ENCODE results near the gene TDRD9. TPM values are rescaled to one million over a fixed set of nuclear protein-coding genes. Genes with fewer than 3 reads are reported as not detected.
"Not testable (repeated sequence)": the region's sequence is repeated elsewhere in the genome, so short reads cannot be mapped to it uniquely, and the experiment has no call there.

TDRD9 gene
- total RNA-seq, 1 experiment from 2014 or later = not detected

DNA sequence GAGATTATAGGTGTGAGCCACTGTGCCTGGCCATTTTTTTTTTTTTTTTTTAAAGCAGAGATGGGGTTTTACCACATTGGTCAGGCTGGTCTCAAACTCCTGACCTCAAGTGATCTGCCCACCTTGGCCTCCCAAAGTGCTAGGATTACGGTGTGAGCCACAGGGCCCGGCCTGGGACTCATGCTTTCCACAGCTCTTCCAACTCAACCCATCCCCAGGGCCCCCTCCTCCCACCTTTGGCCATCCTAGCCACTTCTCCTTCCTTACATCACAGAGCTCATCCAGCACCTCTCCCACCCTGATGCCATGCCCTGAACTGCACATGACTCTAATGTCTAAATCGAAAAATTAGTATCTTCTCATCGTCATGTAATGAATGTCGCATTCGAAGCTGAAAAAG, 12.6 kb upstream of the TDRD9 start:
- no peak for DNase-seq (ENCODE audit: low spot score)
- in situ Hi-C loops (cut with HindIII; ENCODE audit: low sequenced_read_pairs) = no loop called here

DNA sequence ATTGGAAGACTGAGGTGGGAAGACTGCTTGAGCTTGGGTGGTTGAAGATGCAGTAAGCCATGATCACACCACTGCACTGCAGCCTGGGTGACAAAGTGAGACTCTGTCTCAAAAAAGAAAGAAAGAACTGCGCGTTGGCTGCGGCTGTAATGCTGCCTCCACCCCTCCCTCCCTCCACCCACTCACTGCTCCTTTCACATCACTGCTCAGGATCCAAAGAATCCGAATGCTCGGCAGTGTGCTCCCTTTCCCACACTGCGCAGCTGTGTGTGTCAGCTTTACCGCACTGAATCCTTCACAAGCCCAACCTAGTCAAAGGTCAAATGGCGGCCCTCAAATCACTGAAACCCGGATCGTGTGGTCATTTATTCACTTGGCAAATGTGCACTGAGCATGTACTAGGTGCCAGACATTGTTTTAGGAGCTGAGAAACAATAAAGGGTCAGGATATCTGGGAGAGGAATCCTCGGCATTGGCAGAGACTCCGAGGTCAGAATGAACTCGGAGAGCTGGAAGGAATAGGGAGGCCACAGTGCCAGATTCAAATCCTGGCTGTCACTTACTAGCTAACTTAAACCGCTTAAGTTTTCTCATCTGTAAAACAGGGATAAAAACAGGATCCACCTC, 11.5 kb upstream of the TDRD9 start:
- in situ Hi-C loops (cut with HindIII; ENCODE audit: low sequenced_read_pairs) = no loop called here
- DNase-seq (ENCODE audit: low spot score) = no peak

DNA sequence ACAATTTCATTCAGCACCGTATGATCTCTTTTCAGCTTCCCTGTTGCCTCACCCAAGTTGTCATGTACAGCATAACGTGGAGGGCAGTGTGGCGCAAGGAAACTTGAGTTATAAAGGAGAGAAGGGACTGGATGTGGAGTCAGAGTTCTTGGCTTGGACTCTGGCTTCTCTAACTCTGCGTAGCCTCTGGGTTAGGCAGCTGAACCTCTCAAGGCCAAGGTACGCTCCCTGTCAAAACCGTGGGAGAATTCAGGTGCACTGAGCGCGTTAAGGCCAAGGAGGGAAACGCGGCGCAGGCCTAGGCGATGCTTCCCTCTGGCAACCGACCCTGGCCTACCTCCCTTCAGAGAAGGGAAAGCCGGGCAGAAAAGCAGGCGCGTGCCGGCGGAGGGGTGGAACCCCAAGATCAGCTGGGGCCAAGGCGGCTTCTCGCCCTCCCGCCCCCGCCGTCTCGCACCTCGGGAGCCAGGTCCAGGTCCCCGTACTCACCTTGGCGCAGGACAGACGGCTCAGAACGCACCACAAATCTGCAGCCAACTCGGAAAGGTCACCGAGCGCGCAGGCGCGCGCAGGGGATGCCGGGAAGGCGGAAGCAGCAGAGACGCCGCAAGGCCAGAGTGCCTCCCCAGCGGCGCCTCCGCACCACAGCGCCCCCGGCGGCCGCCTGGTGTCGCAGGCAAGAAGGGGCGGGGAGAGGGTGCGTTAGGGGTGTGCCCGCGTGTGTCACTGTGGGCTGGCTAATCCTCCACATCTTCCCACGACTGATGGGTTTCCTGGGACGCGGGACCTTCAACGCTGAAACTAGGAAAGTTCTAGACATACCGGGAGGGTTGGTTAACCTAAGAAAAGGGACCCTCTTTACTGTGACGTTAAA, 7.0 kb upstream of the TDRD9 start:
- peak; percentile 88 for DNase-seq (ENCODE audit: low spot score)
- in situ Hi-C loops (cut with HindIII; ENCODE audit: low sequenced_read_pairs) = no loop called here

DNA sequence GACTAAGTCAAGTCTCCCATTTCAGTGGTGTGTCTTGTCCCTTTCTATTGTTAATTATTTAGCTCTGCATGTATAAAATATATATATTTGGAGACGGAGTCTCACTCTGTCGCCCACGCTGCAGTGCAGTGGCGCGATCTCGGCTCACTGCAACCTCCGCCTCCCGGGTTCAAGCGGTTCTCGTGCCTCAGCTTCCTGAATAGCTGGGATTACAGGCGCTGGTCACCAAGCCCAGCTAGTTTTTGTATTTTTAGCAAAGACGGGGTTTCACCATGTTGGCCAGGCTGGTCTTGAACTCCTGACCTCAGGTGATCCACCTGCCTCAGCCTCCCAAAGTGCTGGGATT, 6.4 kb upstream of the TDRD9 start:
- DNase-seq (ENCODE audit: low spot score); in situ Hi-C loops (cut with HindIII; ENCODE audit: low sequenced_read_pairs): not testable (repeated sequence)

DNA sequence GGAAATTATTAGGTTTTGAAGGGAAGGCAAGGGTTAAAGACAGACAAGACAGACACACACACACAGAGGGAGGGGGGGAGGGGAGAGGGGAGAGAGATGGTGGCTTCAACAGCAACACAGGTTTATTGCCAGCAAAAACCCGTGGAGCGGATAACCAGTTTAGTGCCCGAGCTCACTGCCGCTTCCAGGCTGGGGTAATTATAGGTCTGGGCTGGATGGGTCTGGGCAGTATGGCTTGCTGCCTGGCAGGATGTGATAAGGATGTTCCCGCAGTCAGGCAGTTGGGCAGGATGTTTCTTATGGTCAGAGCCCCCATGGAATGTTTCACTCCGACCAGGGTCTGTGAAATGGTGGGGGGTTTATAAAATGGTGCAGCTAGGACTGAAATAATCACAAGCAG, 4.4 kb upstream of the TDRD9 start:
- DNase-seq (ENCODE audit: low spot score) = no peak
- in situ Hi-C loops (cut with HindIII; ENCODE audit: low sequenced_read_pairs) = no loop called here

DNA sequence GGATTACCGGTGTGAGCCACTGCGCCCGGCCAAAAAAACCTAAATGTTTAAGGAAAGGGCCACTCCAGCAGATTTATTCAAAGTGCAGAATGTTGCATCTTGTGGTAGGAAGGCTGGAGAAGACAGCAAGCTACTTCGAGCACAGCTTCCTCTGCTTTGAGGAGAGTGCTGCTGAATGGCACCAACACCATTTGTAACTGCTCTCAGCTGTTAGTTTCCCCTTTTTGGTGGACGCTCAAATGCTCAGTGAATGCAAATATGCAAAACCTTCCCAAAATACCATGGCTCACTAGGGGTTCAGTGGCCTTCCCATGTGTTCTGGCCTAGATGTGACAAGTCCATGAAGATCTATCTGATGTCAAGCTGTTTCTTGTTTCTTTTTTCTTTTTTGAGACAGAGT, 2.9 kb upstream of the TDRD9 start:
- DNase-seq (ENCODE audit: low spot score) = no peak
- in situ Hi-C loops (cut with HindIII; ENCODE audit: low sequenced_read_pairs) = loop anchor here (25.0 kb wide), 1 partner anchor 112 kb away; no protein-coding TSS in a partner anchor

DNA sequence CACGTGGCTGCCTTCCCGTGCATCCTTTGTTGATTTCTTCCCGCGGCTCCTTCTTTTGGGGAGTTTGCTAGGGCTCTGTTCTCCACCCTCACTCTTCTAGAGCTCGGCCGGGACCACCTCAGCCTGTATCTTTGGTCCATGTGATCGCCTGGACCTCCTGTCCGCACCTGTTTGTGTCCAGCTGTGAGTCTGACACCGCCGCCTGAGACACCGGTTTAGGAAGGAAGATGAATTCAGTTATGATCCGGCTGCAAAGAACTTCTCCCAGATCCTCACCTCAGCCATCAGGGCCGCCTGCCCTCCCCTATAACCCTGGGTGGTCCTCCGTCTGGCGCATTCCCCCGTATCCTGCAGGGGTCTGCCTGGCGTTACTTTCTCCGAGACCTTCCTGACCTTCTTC, 690 bp upstream of the TDRD9 start:
- in situ Hi-C loops (cut with HindIII; ENCODE audit: low sequenced_read_pairs) = loop anchor here (25.0 kb wide), 1 partner anchor 110 kb away; no protein-coding TSS in a partner anchor
- DNase-seq (ENCODE audit: low spot score) = no peak

DNA sequence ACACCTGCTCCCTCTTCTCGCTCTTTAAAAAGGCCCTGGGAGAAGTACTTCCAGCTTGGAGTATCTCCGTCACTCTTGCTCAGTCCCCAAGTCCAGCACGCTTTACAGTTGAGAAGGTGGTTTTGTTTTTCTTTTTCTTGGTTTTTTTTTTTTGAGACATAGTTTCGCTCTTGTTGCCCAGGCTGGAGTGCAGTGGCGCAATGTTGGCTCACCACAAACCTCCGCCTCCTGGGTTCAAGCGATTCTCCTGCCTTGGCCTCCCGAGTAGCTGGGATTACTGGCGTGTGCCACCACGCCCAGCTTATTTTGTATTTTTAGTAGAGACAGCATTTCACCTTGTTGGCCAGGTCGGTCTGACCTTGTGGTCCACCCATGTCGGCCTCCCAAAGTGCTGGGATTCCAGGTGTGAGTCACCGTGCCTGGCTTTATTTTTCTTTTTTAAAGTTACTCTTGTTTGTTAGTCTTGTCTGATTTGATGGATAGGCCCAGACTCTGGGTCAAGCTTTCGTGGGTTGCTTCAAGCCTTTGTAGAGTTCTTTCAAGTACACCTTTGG, 1.9 kb downstream of the TDRD9 start:
- no peak for DNase-seq (ENCODE audit: low spot score)
- in situ Hi-C loops (cut with HindIII; ENCODE audit: low sequenced_read_pairs) = loop anchor here (25.0 kb wide), 1 partner anchor 107 kb away; no protein-coding TSS in a partner anchor

DNA sequence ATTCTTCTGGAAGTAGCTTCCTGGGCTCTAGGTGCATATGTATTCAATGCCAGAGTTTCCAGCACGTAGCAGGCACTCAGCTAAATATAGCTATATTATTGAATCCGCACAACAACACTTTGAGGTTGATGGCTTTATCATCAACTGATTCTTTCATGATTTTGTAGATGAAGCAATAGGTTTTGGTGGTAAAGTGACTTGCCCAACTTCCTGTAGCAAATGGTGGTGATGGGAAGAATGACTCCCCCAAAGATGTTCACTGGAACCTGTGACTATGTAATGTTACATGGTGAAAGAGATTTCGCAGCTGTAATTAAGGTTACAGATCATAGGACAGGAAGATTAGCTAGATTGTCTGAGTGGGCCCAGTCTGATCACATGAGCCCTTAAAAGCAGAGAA, 3.2 kb downstream of the TDRD9 start:
- in situ Hi-C loops (cut with HindIII; ENCODE audit: low sequenced_read_pairs) = loop anchor here (25.0 kb wide), 1 partner anchor 106 kb away; no protein-coding TSS in a partner anchor
- no peak for DNase-seq (ENCODE audit: low spot score)

DNA sequence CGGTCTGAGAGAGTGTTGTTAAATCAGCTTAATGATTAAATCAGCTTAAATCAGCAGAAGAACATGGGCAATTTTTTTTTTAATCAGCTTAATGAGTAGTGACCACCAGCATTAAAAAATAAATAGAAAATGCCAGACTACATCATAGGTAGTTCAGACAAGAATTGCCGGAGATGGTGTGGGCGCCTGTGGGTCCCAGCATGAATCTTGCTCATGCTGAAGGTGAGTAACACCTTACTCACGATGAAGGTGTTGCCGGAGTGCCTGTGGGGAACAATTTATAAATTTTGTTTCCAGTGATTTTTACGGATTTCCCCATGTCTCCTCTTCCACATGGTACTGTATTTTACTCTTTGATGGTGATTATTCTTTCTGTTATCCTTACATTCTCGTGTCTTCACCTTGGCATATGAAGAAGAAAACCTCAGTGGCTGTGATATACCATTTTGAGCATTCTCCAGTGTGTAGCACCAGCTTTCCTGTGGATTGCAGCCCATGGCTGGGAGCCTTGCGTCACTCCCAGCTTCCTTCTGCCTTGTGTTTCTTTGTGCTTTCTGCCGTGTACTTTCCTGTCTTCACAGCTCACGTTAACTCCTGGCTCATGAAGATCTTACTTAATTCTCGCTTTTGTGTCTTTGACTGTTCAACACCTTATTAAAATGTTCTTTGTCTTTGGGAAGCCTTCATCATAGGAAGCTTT, 4.7 kb downstream of the TDRD9 start:
- DNase-seq (ENCODE audit: low spot score) = no peak
- in situ Hi-C loops (cut with HindIII; ENCODE audit: low sequenced_read_pairs) = loop anchor here (25.0 kb wide), 1 partner anchor 104 kb away; no protein-coding TSS in a partner anchor

DNA sequence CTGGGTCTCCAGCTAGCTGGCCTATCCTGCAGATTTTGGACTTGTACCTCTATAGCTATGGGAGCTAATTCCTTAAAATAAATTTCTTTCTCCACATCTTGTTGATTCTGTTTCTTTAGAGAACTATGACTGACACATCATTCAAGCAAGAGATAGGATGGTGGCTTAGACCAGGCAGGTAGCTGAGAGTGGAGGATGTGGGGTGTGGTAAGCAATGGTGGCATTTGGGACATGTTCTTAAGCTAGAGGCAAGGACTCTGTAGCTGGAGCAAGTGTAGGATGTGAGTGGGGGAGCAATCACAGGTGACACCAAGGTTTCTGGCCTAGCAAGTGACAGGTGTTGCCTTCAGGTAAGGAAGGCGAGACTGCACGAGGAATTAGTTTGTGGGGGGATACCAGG, 6.8 kb downstream of the TDRD9 start:
- in situ Hi-C loops (cut with HindIII; ENCODE audit: low sequenced_read_pairs) = loop anchor here (25.0 kb wide), 1 partner anchor 102 kb away; no protein-coding TSS in a partner anchor
- no peak for DNase-seq (ENCODE audit: low spot score)

DNA sequence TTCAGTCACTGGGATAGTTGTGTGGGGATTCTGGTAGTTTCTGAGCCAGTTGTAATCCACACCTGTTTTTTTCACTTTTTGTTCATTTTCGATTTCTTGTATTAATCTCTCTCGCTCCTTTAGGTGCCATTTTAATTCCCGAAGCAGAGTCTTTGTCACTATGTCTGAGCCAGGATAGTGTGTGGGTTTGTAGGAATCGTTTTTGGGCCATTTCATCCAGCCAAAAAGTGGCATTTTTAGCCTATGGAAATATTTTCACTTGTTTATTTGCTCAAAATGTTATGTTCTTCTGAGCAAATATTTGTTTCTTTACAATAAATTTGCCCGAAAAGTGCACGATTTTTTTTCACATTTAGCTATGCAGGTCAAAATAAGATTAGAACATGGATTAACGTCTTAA, 13.2 kb downstream of the TDRD9 start:
- in situ Hi-C loops (cut with HindIII; ENCODE audit: low sequenced_read_pairs) = loop anchor here (25.0 kb wide), 1 partner anchor 96 kb away; no protein-coding TSS in a partner anchor
- DNase-seq (ENCODE audit: low spot score) = no peak

DNA sequence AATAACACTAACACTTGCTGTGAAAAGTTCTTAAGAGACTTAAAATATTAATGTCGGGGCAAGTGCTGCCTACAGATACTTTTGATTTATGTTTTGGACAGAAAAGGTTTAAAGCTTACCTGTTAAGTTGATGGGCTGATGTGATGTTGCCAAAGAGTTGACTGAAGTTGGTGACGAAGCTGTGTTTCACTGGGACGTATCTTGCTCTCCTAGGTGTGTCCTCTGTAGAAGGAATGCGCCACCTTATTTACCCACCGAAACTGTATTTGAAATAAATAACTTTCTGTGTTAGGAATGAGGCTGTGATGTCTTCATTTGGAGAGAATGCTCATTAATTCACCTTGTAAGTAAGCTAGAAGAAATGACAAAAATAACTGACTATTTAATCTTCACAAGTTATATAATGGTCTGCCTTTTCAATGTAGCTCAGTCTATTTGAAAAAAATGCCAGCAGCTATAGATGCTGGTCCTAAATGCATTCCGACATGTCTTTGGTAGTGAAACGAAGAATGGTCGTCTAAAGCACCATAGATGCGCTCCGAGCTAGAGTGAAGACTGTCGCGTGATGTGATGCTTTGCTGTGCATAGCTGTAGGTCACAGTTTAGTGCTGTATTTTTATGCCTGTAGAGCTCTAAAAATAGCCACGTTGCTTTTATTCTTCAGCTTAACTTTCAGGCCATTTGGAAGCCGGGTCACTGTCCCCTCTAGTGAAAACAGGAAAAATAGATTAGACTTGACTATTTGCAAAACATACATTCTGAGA, 13.9 kb downstream of the TDRD9 start, which contains the start of gene RD3L:
Gene RD3L, minus strand, starts transcription at position 557 of the 764 bp plus-strand sequence. CDS start 834 bp downstream, outside the sequence.
- no peak for DNase-seq (ENCODE audit: low spot score)
- in situ Hi-C loops (cut with HindIII; ENCODE audit: low sequenced_read_pairs) = loop anchor here (25.0 kb wide), 1 partner anchor 95 kb away; no protein-coding TSS in a partner anchor

DNA sequence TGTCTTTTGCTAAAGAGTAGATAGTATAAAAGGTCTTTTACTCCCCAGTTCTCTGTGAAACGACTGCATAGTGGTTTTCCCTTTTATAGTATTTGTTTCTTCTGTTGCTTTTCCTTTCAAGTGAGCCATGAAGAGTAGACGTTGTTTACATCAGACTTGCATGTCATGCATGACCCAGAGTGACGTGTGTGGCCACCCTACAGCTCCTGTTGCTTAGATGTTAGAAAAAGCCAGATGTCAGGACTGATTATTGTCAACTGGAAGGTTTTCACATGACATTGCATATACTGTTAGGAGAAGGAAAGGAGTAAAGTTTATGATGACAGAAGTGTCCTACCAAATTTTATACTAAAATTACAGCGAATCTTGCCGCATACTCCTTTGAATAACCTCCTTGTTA, 15.4 kb downstream of the TDRD9 start:
- no peak for DNase-seq (ENCODE audit: low spot score)
- in situ Hi-C loops (cut with HindIII; ENCODE audit: low sequenced_read_pairs) = loop anchor here (25.0 kb wide), 1 partner anchor 94 kb away; no protein-coding TSS in a partner anchor

DNA sequence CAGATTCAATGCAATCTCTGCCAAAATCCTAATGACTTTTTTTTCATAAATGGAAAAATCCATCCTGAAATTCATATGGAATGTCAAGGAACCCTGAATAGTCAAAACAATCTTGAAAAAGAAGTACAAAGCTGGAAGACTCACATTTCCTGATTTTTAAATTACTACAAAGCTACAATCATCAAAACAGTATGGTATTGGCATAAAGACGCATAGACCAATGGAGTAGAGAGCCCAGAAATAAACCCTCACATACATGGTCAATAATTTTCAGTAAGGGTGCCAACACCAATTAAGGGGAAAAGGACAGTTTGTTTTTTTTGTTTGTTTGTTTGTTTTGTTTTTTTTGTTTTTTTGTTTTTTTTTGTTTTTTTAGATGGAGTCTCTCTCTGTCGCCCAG, 18.7 kb downstream of the TDRD9 start:
- DNase-seq (ENCODE audit: low spot score) = no peak
- in situ Hi-C loops (cut with HindIII; ENCODE audit: low sequenced_read_pairs) = loop anchor here (25.0 kb wide), 1 partner anchor 90 kb away; no protein-coding TSS in a partner anchor

DNA sequence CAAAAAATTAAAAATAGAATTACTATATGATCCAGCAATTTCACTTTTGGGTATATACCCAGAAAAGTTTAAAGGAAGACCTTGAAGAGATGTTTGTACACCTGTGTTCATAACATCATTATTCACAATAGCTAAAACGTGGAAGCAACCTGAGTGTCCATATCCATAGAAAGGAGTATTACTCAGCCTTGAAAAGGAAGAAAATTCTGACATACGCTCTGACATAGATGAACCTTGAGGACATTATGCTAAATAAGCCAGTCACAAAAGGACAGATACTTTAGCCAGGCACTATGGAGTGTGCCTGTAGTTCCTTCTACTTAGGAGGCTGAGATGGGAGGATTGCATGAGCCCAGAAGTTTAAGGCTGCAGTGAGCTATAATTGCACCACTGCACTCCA, 20.2 kb downstream of the TDRD9 start:
- in situ Hi-C loops (cut with HindIII; ENCODE audit: low sequenced_read_pairs) = loop anchor here (25.0 kb wide), 1 partner anchor 89 kb away; no protein-coding TSS in a partner anchor
- no peak for DNase-seq (ENCODE audit: low spot score)

DNA sequence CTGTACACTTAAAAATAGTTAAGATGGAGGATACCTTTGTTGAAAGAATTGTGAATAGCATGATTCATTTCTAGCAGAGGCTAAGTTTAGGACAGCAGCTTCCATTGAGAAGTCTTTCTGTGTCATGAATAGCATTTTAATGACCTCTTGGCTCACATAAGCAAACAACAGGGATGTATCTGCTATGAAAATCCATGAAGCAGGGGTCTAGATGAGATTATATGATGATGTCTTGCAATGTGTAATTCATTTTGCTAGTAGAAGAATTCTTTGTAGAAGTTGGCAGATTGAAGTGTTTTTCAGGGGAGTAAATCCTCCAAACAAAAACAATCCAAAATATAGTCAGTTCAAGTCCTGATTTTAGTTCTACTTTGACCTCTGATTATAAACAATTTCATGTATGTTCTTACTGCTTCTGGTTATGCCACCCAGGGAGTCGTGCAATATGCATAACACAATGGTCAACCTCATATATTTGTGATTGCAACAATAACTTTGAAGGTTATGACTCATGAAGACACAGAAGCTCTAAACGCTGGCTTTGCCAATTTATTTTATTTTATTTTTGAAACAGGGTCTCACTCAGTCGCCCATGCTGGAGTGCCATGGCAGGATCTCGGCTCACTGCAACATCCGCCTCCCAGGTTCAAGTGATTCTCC, 21.0 kb downstream of the TDRD9 start:
- no peak for DNase-seq (ENCODE audit: low spot score)
- in situ Hi-C loops (cut with HindIII; ENCODE audit: low sequenced_read_pairs) = loop anchor here (25.0 kb wide), 1 partner anchor 88 kb away; no protein-coding TSS in a partner anchor
